Mucosa of stomach (tissue), 1 donor: ENCODE results near the gene F2RL1.
"Not testable (repeated sequence)": the region's sequence is repeated elsewhere in the genome, so short reads cannot be mapped to it uniquely, and the experiment has no call there.

ENCODE experiments used
- H3K27me3 ChIP-seq: one replicate; pipeline ENCODE4 v1.7.0; 2013; ENCODE audit warnings: mild to moderate bottlenecking, low read length; ENCODE audit not compliant: control insufficient read depth, insufficient read depth
- H3K36me3 ChIP-seq: one replicate; pipeline ENCODE4 v1.7.0; 2013; ENCODE audit warnings: low read length; ENCODE audit not compliant: control insufficient read depth, insufficient read depth
- H3K4me1 ChIP-seq: one replicate; pipeline ENCODE4 v1.7.0; 2013; ENCODE audit warnings: mild to moderate bottlenecking, low read length; ENCODE audit not compliant: control insufficient read depth, insufficient read depth
- H3K4me3 ChIP-seq: one replicate; pipeline ENCODE4 v1.7.0; 2013; ENCODE audit warnings: low read length
- H3K9ac ChIP-seq: one replicate; pipeline ENCODE4 v1.7.0; 2013; ENCODE audit warnings: mild to moderate bottlenecking, low read length, moderate library complexity
- H3K9me3 ChIP-seq: one replicate; pipeline ENCODE4 v1.7.0; 2013; ENCODE audit warnings: mild to moderate bottlenecking, low read length, moderate library complexity; ENCODE audit not compliant: control insufficient read depth
- donor health status: Pancreatic carcinoma.

F2RL1 gene

DNA sequence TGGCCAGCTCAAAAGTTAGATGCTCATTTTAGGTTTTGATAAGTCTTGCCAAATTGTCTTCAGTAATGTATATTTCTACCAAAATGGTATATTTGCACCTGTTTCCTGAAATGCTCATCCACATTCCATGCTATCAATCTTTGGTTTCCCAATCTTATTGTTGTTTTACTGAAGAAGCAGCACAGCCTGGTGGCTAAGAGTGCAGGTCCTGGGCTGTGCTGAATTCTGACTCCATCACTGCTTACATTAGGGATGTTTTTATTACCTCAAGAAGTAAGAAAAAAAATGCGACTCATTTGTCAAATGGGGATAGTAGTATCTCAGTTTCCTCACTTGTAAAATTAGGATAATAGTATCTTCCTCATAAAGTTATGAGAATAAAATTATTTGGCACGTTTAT is 17.4 kb downstream of the F2RL1 start:
- Histone ChIP-seq H3K36me3 (no peaks in the 10 kb centered on the region), H3K4me3 (no peak overlapping the region), H3K4me1 (peaks cover 15% of the 10 kb centered on the region), H3K9ac (no peak overlapping the region), H3K9me3 (no peaks in the 10 kb centered on the region), H3K27me3 (no peaks in the 10 kb centered on the region)

DNA sequence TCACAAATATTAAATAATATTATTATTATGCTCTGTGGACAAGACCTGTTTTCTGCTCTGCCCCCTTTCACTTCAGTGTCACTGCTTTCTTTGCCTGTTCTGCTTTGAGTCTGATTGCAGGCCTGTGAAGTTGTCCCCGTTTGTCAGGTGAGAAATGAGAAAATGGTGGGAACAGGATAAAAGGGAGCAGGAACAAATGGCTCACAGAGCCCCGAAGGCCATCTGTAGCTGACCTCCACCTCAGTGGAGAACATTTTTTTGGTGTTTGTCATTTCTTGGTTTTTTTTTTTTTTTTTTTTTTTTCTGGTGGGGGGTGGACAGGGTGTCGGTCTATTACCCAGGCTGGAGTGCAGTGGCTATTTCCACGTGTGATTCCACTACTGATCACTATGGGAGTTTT is 17.8 kb downstream of the F2RL1 start:
- Histone ChIP-seq H3K27me3 (no peaks in the 10 kb centered on the region), H3K4me1 (peaks cover 15% of the 10 kb centered on the region), H3K4me3 (no peak overlapping the region), H3K36me3 (no peaks in the 10 kb centered on the region), H3K9ac (no peak overlapping the region), H3K9me3 (no peaks in the 10 kb centered on the region)

DNA sequence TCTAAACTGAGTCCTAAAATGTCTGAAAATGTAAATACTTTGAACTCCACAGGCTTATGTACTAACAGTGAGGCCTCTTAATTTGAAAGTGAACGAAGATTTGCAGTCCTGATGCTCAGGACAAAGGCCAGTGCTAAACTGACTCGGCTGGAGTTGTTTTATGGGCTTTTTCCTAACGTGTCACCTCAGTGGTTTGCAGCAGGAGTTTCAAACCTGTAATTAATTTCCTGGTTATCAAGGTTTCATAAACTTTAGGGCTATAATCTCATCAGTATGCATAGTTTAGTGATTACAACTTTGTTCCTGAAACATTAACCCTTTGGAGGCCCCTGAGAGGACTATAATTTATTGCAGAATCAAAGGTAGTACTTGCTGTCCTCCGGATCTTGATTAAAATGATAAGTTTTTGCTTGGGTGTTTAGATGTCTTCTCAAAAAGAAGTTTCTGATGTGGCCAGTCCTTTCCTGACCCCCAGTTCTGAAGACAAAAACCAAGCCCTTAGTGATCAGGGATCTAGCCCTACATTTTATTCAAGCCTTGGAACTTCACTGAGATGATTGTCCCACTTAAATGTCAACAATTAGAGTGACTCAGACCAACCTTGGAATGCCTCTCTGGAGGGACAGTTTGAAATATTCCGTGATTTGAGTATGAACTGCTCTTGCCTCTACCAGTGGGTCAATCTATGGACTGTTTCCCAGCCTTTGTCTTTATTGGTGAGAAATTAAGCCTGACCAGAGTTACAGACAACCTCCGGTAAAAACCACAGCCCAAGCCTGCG is 19.8 kb downstream of the F2RL1 start:
- Histone ChIP-seq H3K9ac (no peak overlapping the region), H3K4me3 (no peak overlapping the region), H3K27me3 (no peaks in the 10 kb centered on the region), H3K36me3 (no peaks in the 10 kb centered on the region), H3K4me1 (peaks cover 15% of the 10 kb centered on the region), H3K9me3 (no peaks in the 10 kb centered on the region)

DNA sequence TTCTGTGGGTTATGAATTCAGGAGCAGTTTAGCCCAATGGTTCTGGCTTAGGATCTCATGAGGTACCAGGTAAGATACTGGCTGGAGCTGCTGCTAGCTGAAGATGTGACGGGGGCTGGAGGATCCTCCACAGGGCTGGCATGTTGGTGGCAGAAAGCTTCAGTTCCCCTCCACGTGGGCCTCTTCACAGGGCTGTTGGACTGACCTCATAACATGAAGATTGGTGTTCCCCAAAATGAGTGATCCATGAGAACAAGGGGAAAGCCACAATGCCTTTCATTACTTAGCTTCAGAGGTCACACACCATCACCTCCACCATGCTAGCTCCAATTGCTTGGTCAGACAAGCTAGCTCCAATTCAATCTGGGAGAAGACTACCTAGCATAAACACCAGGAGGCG is 22.5 kb downstream of the F2RL1 start:
- Histone ChIP-seq H3K36me3 (no peaks in the 10 kb centered on the region), H3K9ac (no peak overlapping the region), H3K27me3 (no peaks in the 10 kb centered on the region), H3K4me1 (peaks cover 15% of the 10 kb centered on the region), H3K9me3 (no peaks in the 10 kb centered on the region), H3K4me3 (no peak overlapping the region)

GRCh38 chr5:76845890-76846289 is 27.1 kb downstream of the F2RL1 start:
- Histone ChIP-seq H3K36me3 (no peaks in the 10 kb centered on the region), H3K9ac (no peak overlapping the region), H3K9me3 (no peaks in the 10 kb centered on the region), H3K4me3 (no peak overlapping the region), H3K4me1 (peaks cover 10% of the 10 kb centered on the region), H3K27me3 (no peaks in the 10 kb centered on the region)

- no peak within 1 kb of the TSS for H3K9ac ChIP-seq
- no peaks in the 10 kb centered on the region for H3K36me3 ChIP-seq
- no peak within 1 kb of the TSS for H3K4me3 ChIP-seq
- H3K27me3 ChIP-seq = no peaks in the 10 kb centered on the region
- H3K4me1 ChIP-seq = peaks cover 15% of the 10 kb centered on the region
- no peaks in the 10 kb centered on the region for H3K9me3 ChIP-seq
Measured at GRCh38 chr5:76849419-76850291, 30.8 kb downstream of the F2RL1 start, which contains the start of gene S100Z. Gene S100Z (plus strand): TSS chr5:76850014. CDS start chr5:76875360, 25,346 bp downstream.

GRCh38 chr5:76850543-76851145 is 31.8 kb downstream of the F2RL1 start:
- Histone ChIP-seq H3K4me1 (peaks cover 25% of the 10 kb centered on the region), H3K9ac (no peak overlapping the region), H3K4me3 (no peak overlapping the region), H3K9me3 (no peaks in the 10 kb centered on the region), H3K27me3 (no peaks in the 10 kb centered on the region), H3K36me3 (no peaks in the 10 kb centered on the region)

- Histone ChIP-seq H3K4me3 (no peak overlapping the region), H3K9ac (no peak overlapping the region), H3K27me3 (no peaks in the 10 kb centered on the region), H3K9me3 (no peaks in the 10 kb centered on the region), H3K4me1 (peaks cover 36% of the 10 kb centered on the region), H3K36me3 (no peaks in the 10 kb centered on the region)
Measured at GRCh38 chr5:76851728-76852369, 33.0 kb downstream of the F2RL1 start.

- Histone ChIP-seq H3K9me3 (no peaks in the 10 kb centered on the region), H3K4me1 (peaks cover 40% of the 10 kb centered on the region), H3K9ac (no peak overlapping the region), H3K4me3 (no peak overlapping the region), H3K27me3 (no peaks in the 10 kb centered on the region), H3K36me3 (no peaks in the 10 kb centered on the region)
Measured at GRCh38 chr5:76852772-76853171, 33.9 kb downstream of the F2RL1 start.

- not testable (repeated sequence) for H3K36me3 ChIP-seq, H3K4me3 ChIP-seq, H3K9ac ChIP-seq, H3K27me3 ChIP-seq, H3K9me3 ChIP-seq
- peaks cover 40% of the 10 kb centered on the region for H3K4me1 ChIP-seq
Measured at GRCh38 chr5:76853741-76854140, 34.9 kb downstream of the F2RL1 start.

- Histone ChIP-seq H3K9me3 (no peaks in the 10 kb centered on the region), H3K27me3 (no peaks in the 10 kb centered on the region), H3K9ac (no peak overlapping the region), H3K4me1 (peaks cover 38% of the 10 kb centered on the region), H3K36me3 (no peaks in the 10 kb centered on the region), H3K4me3 (no peak overlapping the region)
Measured at GRCh38 chr5:76854644-76855043, 35.8 kb downstream of the F2RL1 start.
